ENCODE results near the gene SPDYE6. TPM values are rescaled to one million over a fixed set of nuclear protein-coding genes. Genes with fewer than 3 reads are reported as not detected.

Gene SPDYE6
- total RNA-seq, 1 experiment from 2014 or later, result not detected

GRCh38 chr7:102403563-102403962 lies 47.3 kb upstream of the SPDYE6 start:
- H3K27ac ChIP-seq, result no peak overlapping the region
- ChIA-PET CTCF (no interaction called here), POLR2A (ENCODE audit: unreplicated experiment) (no interaction called here)
- H3K4me2 ChIP-seq, result no peak overlapping the region
- intact Hi-C loops (cut with micrococcal nuclease; ENCODE audit: unreplicated experiment), result no loop called here
- H3K4me3 ChIP-seq, result no peak overlapping the region
- H3K9me3 ChIP-seq (ENCODE audit: insufficient read depth, low read depth), result no peaks in the 10 kb centered on the region
- H3K27me3 ChIP-seq (ENCODE audit: insufficient read depth, low read depth), result no peaks in the 10 kb centered on the region
- no peaks in the 10 kb centered on the region for H3K4me1 ChIP-seq (replicated peaks; ENCODE audit: insufficient read depth)
- no peaks in the 10 kb centered on the region for H3K9me2 ChIP-seq (ENCODE audit: insufficient read depth)
- no TSS peak for BruUV-seq (replicated peaks)
- H3K36me3 ChIP-seq (ENCODE audit: low read depth), result peaks cover 28% of the 10 kb centered on the region
- H3F3A ChIP-seq (ENCODE audit: insufficient read depth, low read depth), result peaks cover 34% of the 10 kb centered on the region
- H2AFZ ChIP-seq, result no peak overlapping the region
- H4K20me1 ChIP-seq (ENCODE audit: insufficient read depth), result peaks cover 17% of the 10 kb centered on the region; the same call in 1 of the 2 replicates
- H3K79me2 ChIP-seq (ENCODE audit: low read depth), result peaks cover 3% of the 10 kb centered on the region
- TF ChIP-seq CTCF (conservative IDR thresholded peaks at IDR 0.05) (no peak), EZH2 (IDR thresholded peaks at IDR 0.05; ENCODE audit: low read depth) (no peak)
- DNase-seq, result no peak

DNA sequence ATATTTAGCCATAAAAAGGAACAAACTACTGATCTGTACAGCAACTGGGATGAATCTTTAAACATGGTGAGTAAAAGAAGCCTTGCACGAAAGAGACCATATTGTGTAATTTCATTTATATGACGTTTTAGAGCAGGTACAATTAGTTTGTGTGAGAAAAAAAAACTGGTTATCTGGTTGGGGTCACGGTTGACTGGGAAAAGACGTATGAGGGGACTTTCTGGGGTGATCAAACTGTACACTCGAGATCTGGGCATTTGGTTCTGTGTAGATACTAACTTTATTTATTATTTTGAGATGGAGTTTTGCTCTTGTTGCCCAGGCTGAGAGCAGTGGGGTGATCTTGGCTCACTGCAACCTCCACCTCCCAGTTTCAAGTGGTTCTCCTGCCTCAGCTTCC lies 44.1 kb upstream of the SPDYE6 start:
- Histone ChIP-seq H3K27me3 (ENCODE audit: insufficient read depth, low read depth) (no peaks in the 10 kb centered on the region), H2AFZ (no peak overlapping the region), H4K20me1 (ENCODE audit: insufficient read depth) (peaks cover 12% of the 10 kb centered on the region; the same call in 1 of the 2 replicates), H3K9me3 (ENCODE audit: insufficient read depth, low read depth) (no peaks in the 10 kb centered on the region), H3K27ac (no peak overlapping the region), H3K79me2 (ENCODE audit: low read depth) (peaks cover 23% of the 10 kb centered on the region), H3K9me2 (ENCODE audit: insufficient read depth) (no peaks in the 10 kb centered on the region), H3K4me1 (replicated peaks; ENCODE audit: insufficient read depth) (peaks cover 9% of the 10 kb centered on the region), H3F3A (ENCODE audit: insufficient read depth, low read depth) (peaks cover 39% of the 10 kb centered on the region), H3K4me3 (no peak overlapping the region), H3K4me2 (no peak overlapping the region), H3K36me3 (ENCODE audit: low read depth) (peaks cover 32% of the 10 kb centered on the region)
- DNase-seq, result no peak
- CTCF ChIA-PET, result no interaction called here
- intact Hi-C loops (cut with micrococcal nuclease; ENCODE audit: unreplicated experiment), result no loop called here
- no peak for TF ChIP-seq CTCF (conservative IDR thresholded peaks at IDR 0.05)
- TF ChIP-seq EZH2 (IDR thresholded peaks at IDR 0.05; ENCODE audit: low read depth), result no peak
- POLR2A ChIA-PET (ENCODE audit: unreplicated experiment), result interaction anchor here (0.6 kb wide), 1 partner anchor 718 kb away, joined by 3 read pairs; no protein-coding TSS in a partner anchor
- BruUV-seq (replicated peaks), result no TSS peak

DNA sequence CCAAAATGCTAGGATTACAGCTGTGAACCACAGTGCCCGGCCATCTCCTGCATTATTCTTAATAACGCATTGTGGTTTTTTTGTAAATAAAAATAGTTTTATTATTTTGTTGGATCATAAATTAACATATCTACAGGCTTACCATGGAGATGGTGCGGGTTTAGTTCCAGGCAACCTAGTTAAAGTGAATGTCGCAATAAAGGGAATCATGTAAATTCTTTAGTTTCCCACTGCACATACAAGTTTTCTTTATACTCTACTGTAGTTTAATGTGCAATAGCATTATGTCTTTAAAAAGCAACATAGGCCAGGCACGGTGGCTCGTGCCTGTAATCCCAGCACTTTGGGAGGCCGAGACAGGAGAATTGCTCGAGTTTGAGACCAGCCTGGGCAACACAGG lies 42.3 kb upstream of the SPDYE6 start:
- peaks cover 27% of the 10 kb centered on the region for H3K36me3 ChIP-seq (ENCODE audit: low read depth)
- H4K20me1 ChIP-seq (ENCODE audit: insufficient read depth), result 0 out of 2 replicates have a peak, but pooled peaks cover 5% of the 10 kb centered on the region
- no peaks in the 10 kb centered on the region for H3K27me3 ChIP-seq (ENCODE audit: insufficient read depth, low read depth)
- H3K9me2 ChIP-seq (ENCODE audit: insufficient read depth), result no peaks in the 10 kb centered on the region
- CTCF ChIA-PET, result interaction anchor here (0.7 kb wide), 1 partner anchor 87 kb away, joined by 5 read pairs; no protein-coding TSS in a partner anchor
- BruUV-seq (replicated peaks), result no TSS peak
- peaks cover 34% of the 10 kb centered on the region for H3F3A ChIP-seq (ENCODE audit: insufficient read depth, low read depth)
- peaks cover 23% of the 10 kb centered on the region for H3K79me2 ChIP-seq (ENCODE audit: low read depth)
- no peaks in the 10 kb centered on the region for H3K9me3 ChIP-seq (ENCODE audit: insufficient read depth, low read depth)
- intact Hi-C loops (cut with micrococcal nuclease; ENCODE audit: unreplicated experiment), result loop anchor here (10.0 kb wide), 1 partner anchor 514 kb away; no protein-coding TSS in a partner anchor
- no peak for DNase-seq
- peaks cover 27% of the 10 kb centered on the region for H3K4me1 ChIP-seq (replicated peaks; ENCODE audit: insufficient read depth)
- no peak overlapping the region for H2AFZ ChIP-seq
- H3K27ac ChIP-seq, result no peak overlapping the region
- TF ChIP-seq CTCF (conservative IDR thresholded peaks at IDR 0.05) (no peak), EZH2 (IDR thresholded peaks at IDR 0.05; ENCODE audit: low read depth) (no peak)
- no peak overlapping the region for H3K4me2 ChIP-seq
- POLR2A ChIA-PET (ENCODE audit: unreplicated experiment), result no interaction called here
- H3K4me3 ChIP-seq, result no peak overlapping the region
